IMR-90 (cell line): ENCODE results near the gene RELL1. TPM values are rescaled to one million over a fixed set of nuclear protein-coding genes. Genes with fewer than 3 reads are reported as not detected.

Experiments
- ATAC-seq: fragments of 200-7000 bp; cut with Tn5 transposase; 2 replicates; pipeline ENCODE4 v1.9.1; 2020; ENCODE audit warnings: low read depth, mild to moderate bottlenecking, moderate library complexity
- BruUV-seq: library from RNA; stranded (reverse); fragments of 400-500 nt; replicated peaks from 2 replicates; lab custom pipeline; 2021; lab: Mats Ljungman, UMichigan
- CTCF ChIA-PET: fragments of 300-600 bp; formaldehyde crosslinking; extraction: SDS; loops from one replicate; lab custom pipeline; 2021; ENCODE audit warnings: antibody characterized with exemption; lab: Yijun Ruan, JAX
- POLR2A ChIA-PET: fragments of 300-600 bp; sonication (Branson Sonifier 250); formaldehyde crosslinking; loops from one replicate; lab custom pipeline; 2022; ENCODE audit warnings: antibody characterized with exemption; ENCODE audit not compliant: unreplicated experiment; lab: Charles Lee
- DNase-seq: peaks from one replicate; pipeline ENCODE4 v3.0.0; 2013
- H2AFZ ChIP-seq: replicated peaks from 2 replicates; pipeline ENCODE3; 2013; ENCODE audit warnings: low read length, mild to moderate bottlenecking; ENCODE audit not compliant: poor library complexity
- H2AK5ac ChIP-seq: 2 replicates; pipeline ENCODE4 v1.6.1; 2013; ENCODE audit warnings: low read depth, low read length, inconsistent platforms
- H2AK9ac ChIP-seq: replicated peaks from 2 replicates; pipeline ENCODE3; 2013; ENCODE audit warnings: mild to moderate bottlenecking, low read depth, low read length, moderate library complexity; ENCODE audit not compliant: poor library complexity
- H2BK120ac ChIP-seq: 2 replicates; pipeline ENCODE4 v1.6.1; 2013; ENCODE audit warnings: low read depth, low read length, inconsistent platforms
- H2BK15ac ChIP-seq: 3 replicates; pipeline ENCODE4 v1.6.1; 2013; ENCODE audit warnings: low read depth, low read length, inconsistent platforms
- H2BK20ac ChIP-seq: 2 replicates; pipeline ENCODE4 v1.6.1; 2013; ENCODE audit warnings: low read depth, mild to moderate bottlenecking, inconsistent platforms, low read length, moderate library complexity
- H2BK5ac ChIP-seq: 2 replicates; pipeline ENCODE4 v1.6.1; 2013; ENCODE audit warnings: mild to moderate bottlenecking, low read depth, low read length, inconsistent platforms; ENCODE audit not compliant: poor library complexity, severe bottlenecking
- H3K14ac ChIP-seq: replicated peaks from 2 replicates; pipeline ENCODE4 v1.6.1; 2013; ENCODE audit warnings: low read depth, low read length, inconsistent platforms
- H3K18ac ChIP-seq: 2 replicates; pipeline ENCODE4 v1.6.1; 2013; ENCODE audit warnings: low read depth, low read length, control low read depth
- H3K23ac ChIP-seq: 2 replicates; pipeline ENCODE4 v1.6.1; 2013; ENCODE audit warnings: low read depth, low read length, inconsistent platforms
- H3K27ac ChIP-seq: 2 replicates; pipeline ENCODE4 v1.5.1; 2013; ENCODE audit warnings: mild to moderate bottlenecking, control low read depth, low read length; ENCODE audit not compliant: insufficient read depth
- H3K27me3 ChIP-seq: 2 replicates; pipeline ENCODE4 v1.6.1; 2013; ENCODE audit warnings: low read length; ENCODE audit not compliant: control insufficient read depth, insufficient read depth
- H3K36me3 ChIP-seq: 2 replicates; pipeline ENCODE4 v1.6.1; 2013; ENCODE audit warnings: low read length, mixed read lengths; ENCODE audit not compliant: control insufficient read depth, insufficient read depth
- H3K4ac ChIP-seq: 2 replicates; pipeline ENCODE4 v1.6.1; 2013; ENCODE audit warnings: low read depth, low read length, inconsistent platforms
- H3K4me1 ChIP-seq: 2 replicates; pipeline ENCODE4 v1.6.1; 2013; ENCODE audit warnings: low read length, mixed read lengths; ENCODE audit not compliant: control insufficient read depth, insufficient read depth
- H3K4me2 ChIP-seq: 2 replicates; pipeline ENCODE4 v1.6.1; 2013; ENCODE audit warnings: low read depth, mild to moderate bottlenecking, control low read depth, low read length, moderate library complexity
- H3K4me3 ChIP-seq: 2 replicates; pipeline ENCODE4 v1.5.1; 2013; ENCODE audit warnings: low read depth, mild to moderate bottlenecking, control low read depth, low read length, moderate library complexity; ENCODE audit not compliant: insufficient read depth
- H3K56ac ChIP-seq: 2 replicates; pipeline ENCODE4 v1.6.1; 2013; ENCODE audit warnings: low read length, inconsistent platforms; ENCODE audit not compliant: insufficient read depth; ENCODE audit errors: extremely low read depth
- H3K79me1 ChIP-seq, 2 experiments: 2 replicates each; pipeline ENCODE4 v1.6.1; 2013; ENCODE audit warnings: low read length in 2 of 2, inconsistent platforms in 1 of 2, low read depth in 1 of 2
- H3K9ac ChIP-seq: 2 replicates; pipeline ENCODE4 v1.6.1; 2013; ENCODE audit warnings: low read depth, low read length, control low read depth
- H3K9me1 ChIP-seq: 2 replicates; pipeline ENCODE4 v1.6.1; 2013; ENCODE audit warnings: low read length, inconsistent platforms; ENCODE audit not compliant: insufficient read depth
- H3K9me3 ChIP-seq: 2 replicates; pipeline ENCODE4 v1.6.1; 2013; ENCODE audit warnings: low read length; ENCODE audit not compliant: control insufficient read depth, insufficient read depth
- H4K20me1 ChIP-seq: 2 replicates; pipeline ENCODE4 v1.6.1; 2013; ENCODE audit warnings: low read length, inconsistent platforms; ENCODE audit not compliant: insufficient read depth
- H4K5ac ChIP-seq: 2 replicates; pipeline ENCODE4 v1.6.1; 2013; ENCODE audit warnings: mild to moderate bottlenecking, low read depth, low read length, control low read depth
- H4K8ac ChIP-seq, 2 experiments: 2 replicates each; pipeline ENCODE4 v1.6.1; 2013; ENCODE audit warnings: low read depth in 2 of 2, low read length in 2 of 2, control low read depth in 1 of 2, inconsistent platforms in 1 of 2
- H4K91ac ChIP-seq: 2 replicates; pipeline ENCODE4 v1.6.1; 2013; ENCODE audit warnings: low read depth, low read length, inconsistent platforms; ENCODE audit not compliant: insufficient read depth
- CEBPB ChIP-seq: IDR thresholded peaks from 2 replicates; pipeline ENCODE4 v1.6.1; 2012; ENCODE audit warnings: low read depth, low read length, improper control_type of control experiment
- WGBS, 2 experiments: methylation state at CpG; one replicate each; pipeline versions ENCODE4 v1.1.5 to v1.1.7; 2013; ENCODE audit warnings: missing lambda C conversion rate in 2 of 2; ENCODE audit not compliant: insufficient read length in 1 of 2; ENCODE audit errors: extremely low coverage in 2 of 2; 5-methylcytosine and 5-hydroxymethylcytosine counted together
- dilution Hi-C: fragments of 300-500 bp; cut with HindIII; formaldehyde crosslinking; loops from one replicate; pipeline ENCODE4 v1.14.3; 2018; ENCODE audit warnings: low sequenced_read_pairs; ENCODE audit not compliant: unreplicated experiment
- in situ Hi-C: fragments of 300-500 bp; cut with MboI; formaldehyde crosslinking; loops from 3 replicates; pipeline ENCODE4 v1.14.3; 2019; ENCODE audit warnings: low sequenced_read_pairs, inconsistent platforms, mixed read lengths
- intact Hi-C: fragments of 100-400 bp; cut with micrococcal nuclease; formaldehyde crosslinking; loops from 2 replicates; pipeline ENCODE4 v1.10.0; 2022
- polyA plus RNA-seq, 3 experiments: library from polyadenylated mRNA; depleted of rRNA; stranded (reverse); fragments of >200 nt; gene quantifications; 2 replicates each; pipeline ENCODE4 v1.2.3, GENCODE V29; 2012; ENCODE audit warnings: low replicate concordance in 1 of 3
- total RNA-seq: library from RNA; depleted of rRNA; stranded (reverse); fragments of >200 nt; gene quantifications from 2 replicates; pipeline ENCODE4 v1.2.3, GENCODE V29; 2012

The RELL1 gene
- total and polyA plus RNA-seq, 2 of the 4 experiments (the other 2 are of a cell fraction) = 6.8 to 39.6 TPM

DNA sequence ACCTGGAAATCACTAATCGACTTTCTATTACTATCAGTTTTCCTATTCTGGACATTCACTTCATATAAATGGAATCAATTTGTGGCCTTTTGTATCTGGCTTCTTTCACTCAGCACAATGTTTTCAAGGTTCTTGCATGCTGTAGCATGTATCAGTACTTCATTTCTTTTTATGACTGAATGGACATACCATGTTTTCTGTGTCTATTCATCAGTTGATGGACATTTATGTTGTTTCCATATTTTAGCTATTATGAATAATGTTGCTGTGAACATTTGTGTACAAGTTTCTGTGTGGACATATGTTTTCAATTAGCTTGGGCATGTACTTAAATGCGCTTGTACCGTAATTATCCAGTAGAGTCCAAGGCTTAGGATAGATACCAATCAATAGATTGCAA, 19.9 kb upstream of the RELL1 start:
- POLR2A ChIA-PET = no interaction called here

More for the DNA sequence above, 19.9 kb upstream of the RELL1 start:
- TF ChIP-seq CEBPB = no peak
- DNase-seq (no peak), ATAC-seq (no peak)
- Histone ChIP-seq H4K20me1 (no peaks in the 10 kb centered on the region), H2BK120ac (no peak overlapping the region), H2BK5ac (no peak overlapping the region), H3K9ac (no peak overlapping the region), H3K79me1 (no peaks in the 10 kb centered on the region), H3K14ac (no peak overlapping the region), H3K4me1 (no peaks in the 10 kb centered on the region), H3K9me1 (no peaks in the 10 kb centered on the region), H3K18ac (no peak overlapping the region), H3K27me3 (peaks cover 2% of the 10 kb centered on the region; the same call in 1 of the 2 replicates), H3K56ac (no peak overlapping the region), H3K4me2 (no peak overlapping the region), H4K8ac (no peak overlapping the region), H3K23ac (no peak overlapping the region), H3K9me3 (no peaks in the 10 kb centered on the region), H4K91ac (no peak overlapping the region), H2AK9ac (no peak overlapping the region), H4K5ac (no peak overlapping the region), H3K36me3 (no peaks in the 10 kb centered on the region), H3K4ac (no peak overlapping the region), H2AFZ (no peak overlapping the region), H2BK15ac (no peak overlapping the region), H3K4me3 (no peak overlapping the region), H2AK5ac (no peak overlapping the region), H3K27ac (no peak overlapping the region), H2BK20ac (no peak overlapping the region)
- no CpG with 5 or more reads among the region's 3 CpGs for WGBS, 2 experiments
- dilution Hi-C loops (no loop called here), in situ Hi-C loops (no loop called here), intact Hi-C loops (no loop called here)
- CTCF ChIA-PET = no interaction called here
- BruUV-seq = no TSS peak
